Activated naive CD8-positive, alpha-beta T cell (primary cell): ENCODE data around the gene ZNF236.
A peak's percentile ranks its signal among the peaks of the same experiment; 100 is the strongest.
"Not testable (repeated sequence)": the region's sequence is repeated elsewhere in the genome, so short reads cannot be mapped to it uniquely, and the experiment has no call there.

Source experiments
- H3K27ac Mint-ChIP-seq: one replicate; pipeline ENCODE4 v1.8.0; 2021; ENCODE audit warnings: mixed read lengths
- H3K27me3 Mint-ChIP-seq: one replicate; pipeline ENCODE4 v1.8.0; 2021; ENCODE audit warnings: mixed read lengths
- H3K36me3 Mint-ChIP-seq: one replicate; pipeline ENCODE4 v1.8.0; 2021; ENCODE audit warnings: mixed read lengths
- H3K4me1 Mint-ChIP-seq: one replicate; pipeline ENCODE4 v1.8.0; 2021; ENCODE audit warnings: low read depth, mixed read lengths
- H3K4me3 Mint-ChIP-seq: one replicate; pipeline ENCODE4 v1.8.0; 2021; ENCODE audit warnings: mild to moderate bottlenecking, mixed read lengths
- H3K9me3 Mint-ChIP-seq: one replicate; pipeline ENCODE4 v1.8.0; 2021; ENCODE audit warnings: low read depth, mixed read lengths

Gene ZNF236

GRCh38 chr18:77006305-77007175, 184.2 kb downstream of the ZNF236 start:
- Mint-ChIP-seq H3K36me3 (no peaks in the 10 kb centered on the region), H3K4me3 (no peak overlapping the region), H3K27ac (no peak overlapping the region), H3K4me1 (peaks cover 24% of the 10 kb centered on the region), H3K27me3 (no peaks in the 10 kb centered on the region), H3K9me3 (no peaks in the 10 kb centered on the region)

DNA sequence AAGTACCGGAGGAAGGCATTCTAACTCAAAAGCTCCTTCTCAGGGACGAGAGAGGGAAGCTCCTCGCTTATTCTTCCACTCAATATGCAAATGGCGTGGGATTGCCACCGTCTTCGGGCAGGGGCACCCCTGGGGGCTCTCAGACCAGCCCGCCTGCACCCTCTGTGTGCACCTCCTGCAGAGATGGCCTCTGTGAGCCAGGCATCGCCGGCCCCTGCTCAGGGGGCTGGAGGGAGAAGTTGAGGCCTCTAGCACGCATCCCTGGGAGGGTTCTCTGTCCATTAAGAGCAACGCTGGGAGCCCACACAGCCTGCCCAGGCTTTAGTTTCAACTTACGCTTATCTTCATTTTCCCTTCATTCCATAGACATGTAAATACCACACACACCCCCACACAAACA, 184.9 kb downstream of the ZNF236 start:
- H3K36me3 Mint-ChIP-seq, result no peaks in the 10 kb centered on the region
- H3K4me1 Mint-ChIP-seq, result peaks cover 24% of the 10 kb centered on the region
- no peaks in the 10 kb centered on the region for H3K9me3 Mint-ChIP-seq
- no peaks in the 10 kb centered on the region for H3K27me3 Mint-ChIP-seq
- H3K4me3 Mint-ChIP-seq, result no peak overlapping the region
- no peak overlapping the region for H3K27ac Mint-ChIP-seq

DNA sequence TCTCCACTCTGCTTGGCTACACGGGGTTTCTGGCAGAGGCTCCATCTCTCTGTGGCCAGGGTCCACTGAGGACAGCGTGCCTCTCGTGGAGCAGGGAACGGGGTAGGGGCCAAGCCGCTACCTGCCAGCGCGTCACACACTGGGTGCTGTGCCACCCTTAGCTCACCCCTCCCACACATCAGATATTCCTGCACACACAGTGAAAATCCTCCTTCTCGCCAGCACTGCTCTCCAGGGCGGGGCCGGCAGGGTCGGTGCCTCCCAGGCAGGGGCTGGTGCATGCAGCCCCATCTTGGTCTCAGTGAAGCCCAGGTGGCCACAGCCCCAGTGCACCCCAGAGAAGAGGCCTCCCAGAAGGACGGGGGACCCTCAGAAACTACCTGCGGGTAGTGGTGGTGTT, 185.6 kb downstream of the ZNF236 start:
- Mint-ChIP-seq H3K27ac (no peak overlapping the region), H3K4me3 (no peak overlapping the region), H3K4me1 (peaks cover 24% of the 10 kb centered on the region), H3K9me3 (no peaks in the 10 kb centered on the region), H3K27me3 (no peaks in the 10 kb centered on the region), H3K36me3 (no peaks in the 10 kb centered on the region)

DNA sequence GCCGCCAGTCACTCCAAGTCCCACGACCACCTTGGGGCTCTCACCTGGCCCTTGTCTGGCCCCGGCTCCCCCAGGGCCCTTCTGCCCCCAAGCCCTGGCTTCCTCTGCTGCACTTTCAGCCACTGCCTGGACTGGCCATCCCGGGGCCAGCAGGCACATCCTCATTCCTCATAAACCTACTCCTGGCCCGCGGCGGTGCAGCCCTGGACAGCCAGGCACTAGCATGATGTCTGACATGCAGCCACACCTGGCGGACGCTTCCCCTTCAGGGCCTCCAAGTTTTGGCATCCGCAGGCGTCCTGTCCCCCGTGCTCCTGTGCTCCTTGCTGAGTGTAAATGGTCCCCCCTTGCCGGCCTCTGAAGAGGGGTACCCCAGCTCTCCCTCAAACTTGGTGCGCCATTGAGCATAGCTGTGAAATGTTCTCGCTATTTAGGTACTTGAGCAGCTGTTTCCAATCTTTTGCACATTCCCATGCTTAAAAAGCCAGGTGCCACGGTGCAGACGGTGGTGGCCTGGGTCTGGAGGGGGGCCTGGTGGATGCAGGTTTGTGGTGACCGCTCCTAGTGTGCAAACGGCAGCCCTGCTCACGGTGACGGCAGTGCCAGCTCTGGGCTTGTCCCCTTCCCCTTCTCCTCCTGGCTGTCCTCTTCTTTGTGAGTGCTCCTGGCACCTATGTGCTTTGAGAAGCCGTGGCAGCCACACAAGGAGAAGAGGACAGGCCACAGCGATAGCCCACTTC, 186.4 kb downstream of the ZNF236 start:
- Mint-ChIP-seq H3K4me1 (peaks cover 24% of the 10 kb centered on the region), H3K9me3 (no peaks in the 10 kb centered on the region), H3K27me3 (no peaks in the 10 kb centered on the region), H3K27ac (no peak overlapping the region), H3K4me3 (no peak overlapping the region), H3K36me3 (no peaks in the 10 kb centered on the region)

GRCh38 chr18:77009675-77010074, 187.3 kb downstream of the ZNF236 start:
- no peaks in the 10 kb centered on the region for H3K27me3 Mint-ChIP-seq
- no peaks in the 10 kb centered on the region for H3K9me3 Mint-ChIP-seq
- no peaks in the 10 kb centered on the region for H3K36me3 Mint-ChIP-seq
- H3K4me3 Mint-ChIP-seq, result no peak overlapping the region
- no peak overlapping the region for H3K27ac Mint-ChIP-seq
- H3K4me1 Mint-ChIP-seq, result peaks cover 22% of the 10 kb centered on the region

GRCh38 chr18:77012120-77012519, 189.8 kb downstream of the ZNF236 start:
- Mint-ChIP-seq H3K4me3 (no peak overlapping the region), H3K27ac (no peak overlapping the region), H3K27me3 (no peaks in the 10 kb centered on the region), H3K36me3 (peaks cover 5% of the 10 kb centered on the region), H3K9me3 (no peaks in the 10 kb centered on the region), H3K4me1 (peaks cover 8% of the 10 kb centered on the region)

- H3K36me3 Mint-ChIP-seq, result peaks cover 7% of the 10 kb centered on the region
- H3K4me1 Mint-ChIP-seq, result peaks cover 7% of the 10 kb centered on the region
- H3K9me3 Mint-ChIP-seq, result no peaks in the 10 kb centered on the region
- H3K27me3 Mint-ChIP-seq, result no peaks in the 10 kb centered on the region
- H3K4me3 Mint-ChIP-seq, result no peak overlapping the region
- H3K27ac Mint-ChIP-seq, result no peak overlapping the region
These were observed 190.6 kb downstream of the ZNF236 start for GRCh38 chr18:77012806-77013541.

DNA sequence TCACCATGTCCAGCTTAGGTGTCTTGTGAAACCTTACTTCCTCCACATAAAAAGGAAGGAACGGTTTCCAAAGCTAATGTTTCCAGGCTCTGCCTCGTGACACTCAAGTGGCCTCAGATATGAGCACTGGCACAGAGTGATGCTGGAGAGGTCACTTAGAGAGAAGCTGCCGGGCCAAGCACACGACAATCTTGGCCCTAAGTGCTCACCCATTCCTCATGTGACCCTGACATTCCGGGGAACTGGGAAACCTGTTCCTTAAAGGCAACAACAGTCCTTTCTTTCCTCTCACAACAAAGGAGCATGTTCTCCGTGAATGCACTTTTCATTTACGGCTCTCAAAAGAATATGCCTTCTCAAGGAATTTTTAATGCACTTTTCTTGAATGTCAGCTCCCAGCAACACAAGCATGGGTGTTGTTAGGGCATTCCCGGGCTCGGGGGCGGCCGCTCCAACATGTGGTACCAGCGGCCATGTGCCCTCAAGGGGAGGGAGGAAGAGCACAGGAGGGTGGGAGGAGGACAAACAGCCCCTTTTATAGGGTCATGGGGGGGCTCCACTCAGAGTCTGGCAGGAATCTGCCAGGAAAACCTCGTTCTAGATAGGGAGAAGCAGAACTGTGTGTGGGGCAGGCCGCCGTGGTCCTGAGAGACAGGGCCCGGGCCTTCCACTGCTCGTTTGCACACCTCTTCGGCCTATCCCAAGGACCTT, 191.6 kb downstream of the ZNF236 start:
- Mint-ChIP-seq H3K9me3 (no peaks in the 10 kb centered on the region), H3K36me3 (peaks cover 12% of the 10 kb centered on the region), H3K4me3 (no peak overlapping the region), H3K27me3 (no peaks in the 10 kb centered on the region), H3K27ac (no peak overlapping the region), H3K4me1 (peaks cover 7% of the 10 kb centered on the region)

DNA sequence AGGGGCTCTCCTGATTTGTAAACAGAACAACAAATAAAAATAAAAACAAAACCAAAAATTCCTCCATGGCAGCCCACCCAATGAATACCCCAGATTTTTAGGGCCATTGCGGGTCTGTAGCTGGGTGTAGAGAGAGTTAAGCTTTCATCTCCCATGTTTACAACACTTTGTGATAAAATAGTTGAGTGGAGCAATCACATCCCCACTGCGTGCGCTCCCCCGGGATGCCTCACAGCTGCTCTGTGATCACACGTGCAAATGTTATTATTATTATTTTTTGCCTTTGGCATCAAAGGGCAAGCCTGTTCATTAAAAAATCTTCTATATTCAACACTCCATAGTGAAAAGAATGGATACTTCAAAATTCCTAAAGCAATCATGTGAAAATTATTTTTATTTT, 192.2 kb downstream of the ZNF236 start:
- H3K4me1 Mint-ChIP-seq, result peaks cover 11% of the 10 kb centered on the region
- no peaks in the 10 kb centered on the region for H3K9me3 Mint-ChIP-seq
- peaks cover 15% of the 10 kb centered on the region for H3K36me3 Mint-ChIP-seq
- no peak overlapping the region for H3K27ac Mint-ChIP-seq
- no peak overlapping the region for H3K4me3 Mint-ChIP-seq
- no peaks in the 10 kb centered on the region for H3K27me3 Mint-ChIP-seq

DNA sequence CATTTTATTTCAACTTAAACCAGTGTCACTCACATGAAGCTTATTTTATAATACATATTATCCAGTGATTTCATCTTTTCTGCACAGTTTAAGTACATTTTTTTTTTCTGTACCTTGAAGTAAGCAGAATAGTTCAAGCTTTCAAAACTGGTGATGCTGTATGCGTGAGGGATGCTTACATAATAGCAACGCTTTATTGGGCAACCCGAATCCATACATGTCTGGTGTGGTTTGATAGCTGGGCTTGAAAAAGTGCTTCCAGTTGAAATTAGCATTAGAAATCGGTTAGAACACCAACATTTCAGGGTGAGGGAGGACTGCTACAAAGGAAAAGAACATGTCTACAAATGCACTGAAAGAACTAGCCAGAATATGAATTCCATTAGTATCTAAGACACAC, 192.8 kb downstream of the ZNF236 start:
- no peak overlapping the region for H3K4me3 Mint-ChIP-seq
- peaks cover 15% of the 10 kb centered on the region for H3K36me3 Mint-ChIP-seq
- no peaks in the 10 kb centered on the region for H3K9me3 Mint-ChIP-seq
- H3K27ac Mint-ChIP-seq, result peak overlapping the region; percentile 11
- H3K27me3 Mint-ChIP-seq, result no peaks in the 10 kb centered on the region
- peaks cover 11% of the 10 kb centered on the region for H3K4me1 Mint-ChIP-seq

DNA sequence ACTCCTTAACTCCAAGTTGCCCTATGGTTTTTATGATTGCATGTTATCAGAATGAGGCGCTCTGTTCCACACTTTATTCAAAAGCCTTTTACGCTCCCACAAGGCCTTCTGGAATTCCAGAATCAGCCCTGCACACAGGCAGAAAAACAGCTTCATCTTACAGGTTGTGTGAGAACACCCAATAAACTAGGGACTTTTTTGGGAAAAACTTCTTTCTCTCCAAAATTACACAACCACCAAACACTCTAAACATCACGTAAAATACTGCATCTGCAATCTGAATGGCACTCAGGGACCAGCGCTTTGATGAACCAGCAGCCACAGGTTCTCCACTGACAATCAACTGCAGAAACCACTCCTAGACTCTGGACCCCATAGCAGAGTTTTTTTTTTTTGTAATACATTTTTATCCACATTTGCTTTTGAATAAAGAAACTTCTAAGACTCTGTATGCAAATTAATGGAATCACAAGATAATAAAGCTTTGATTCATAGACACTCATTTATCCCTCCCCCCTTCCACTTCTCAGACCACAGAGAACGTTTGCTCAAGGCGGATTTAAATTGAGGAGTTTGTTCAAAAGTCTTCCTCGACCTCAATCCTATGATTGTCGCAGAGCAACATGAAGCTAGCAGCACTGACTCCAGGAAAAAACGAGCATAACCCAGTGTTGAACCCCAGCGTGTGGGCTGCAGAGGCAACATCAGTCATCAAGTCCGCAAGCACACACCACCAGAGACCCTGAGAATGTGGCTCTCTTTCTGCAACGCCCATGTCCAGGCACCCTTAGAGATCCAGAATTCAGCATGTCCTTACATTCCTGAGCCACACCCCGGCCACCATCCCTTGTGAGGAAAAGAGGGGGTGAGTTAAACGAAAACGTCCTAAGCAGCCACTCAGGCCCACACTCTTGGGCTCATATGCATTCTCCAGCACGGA, 193.7 kb downstream of the ZNF236 start:
- Mint-ChIP-seq H3K4me3 (no peak overlapping the region), H3K27ac (no peak overlapping the region), H3K4me1 (peaks cover 11% of the 10 kb centered on the region), H3K27me3 (no peaks in the 10 kb centered on the region), H3K36me3 (peaks cover 16% of the 10 kb centered on the region), H3K9me3 (no peaks in the 10 kb centered on the region)

DNA sequence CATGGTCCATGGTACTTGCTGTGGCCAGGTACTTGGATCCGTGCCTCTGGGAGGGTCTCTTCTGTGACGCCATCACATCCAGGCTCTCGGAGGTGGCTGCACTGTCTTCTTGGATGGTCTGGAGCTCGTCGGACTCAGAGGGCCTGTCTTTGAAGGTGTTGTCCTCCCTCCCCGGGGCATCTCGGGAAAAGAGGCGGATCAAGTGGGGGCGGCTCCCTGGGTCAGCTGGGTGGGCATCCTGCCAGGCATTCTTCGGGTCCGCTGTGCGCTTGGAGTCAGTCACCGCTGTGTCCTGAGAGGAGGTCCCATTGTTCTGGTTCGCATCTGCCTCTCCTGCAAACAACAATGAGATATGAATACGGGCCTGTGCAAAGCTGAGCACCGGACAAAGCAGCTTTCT, 194.6 kb downstream of the ZNF236 start:
- Mint-ChIP-seq H3K27ac (no peak overlapping the region), H3K4me3 (no peak overlapping the region), H3K36me3 (peaks cover 18% of the 10 kb centered on the region), H3K4me1 (peaks cover 11% of the 10 kb centered on the region), H3K9me3 (no peaks in the 10 kb centered on the region), H3K27me3 (no peaks in the 10 kb centered on the region)

DNA sequence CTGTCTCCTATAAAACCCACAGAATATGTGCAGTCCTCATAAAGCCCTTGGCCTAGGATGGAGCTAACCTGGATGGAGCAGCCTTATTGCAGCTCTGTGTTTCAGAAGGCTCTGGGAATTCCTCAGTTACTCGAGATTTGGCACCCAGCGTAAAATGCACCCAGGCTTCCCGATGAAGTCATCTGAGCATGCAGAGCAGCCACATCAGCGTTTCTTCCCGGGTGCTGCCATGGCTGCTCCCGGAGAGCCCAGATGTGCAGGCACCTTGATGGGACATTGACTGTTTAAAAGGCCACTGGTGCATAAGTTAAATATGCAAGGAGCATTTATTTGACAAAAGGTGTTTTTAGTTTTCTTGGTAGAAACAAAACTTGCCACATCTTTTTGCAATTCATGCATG, 195.0 kb downstream of the ZNF236 start:
- Mint-ChIP-seq H3K36me3 (peaks cover 18% of the 10 kb centered on the region), H3K9me3 (no peaks in the 10 kb centered on the region), H3K27me3 (no peaks in the 10 kb centered on the region), H3K4me1 (peaks cover 11% of the 10 kb centered on the region), H3K4me3 (no peak overlapping the region), H3K27ac (no peak overlapping the region)

DNA sequence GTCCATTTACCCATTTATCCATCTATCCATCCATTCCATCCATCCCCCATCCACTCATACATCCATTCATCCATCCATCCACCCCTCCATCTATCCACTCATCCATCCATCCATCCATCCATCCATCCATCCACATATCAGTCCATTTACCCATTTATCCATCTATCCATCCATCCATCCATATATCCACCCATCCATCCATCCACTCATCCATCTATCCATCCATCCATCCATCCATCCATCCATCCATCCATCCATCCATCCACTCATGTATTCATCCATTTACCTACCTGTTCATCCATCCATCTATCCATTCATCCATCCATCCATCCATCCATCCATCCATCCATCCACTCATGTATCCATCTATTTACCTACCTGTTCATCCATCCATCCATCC, 196.3 kb downstream of the ZNF236 start:
- not testable (repeated sequence) for H3K27ac Mint-ChIP-seq, H3K4me1 Mint-ChIP-seq, H3K27me3 Mint-ChIP-seq, H3K9me3 Mint-ChIP-seq, H3K4me3 Mint-ChIP-seq
- peaks cover 18% of the 10 kb centered on the region for H3K36me3 Mint-ChIP-seq
